Endothelial cell of umbilical vein (primary cell): ENCODE data around the gene CFAP300. TPM values are rescaled to one million over a fixed set of nuclear protein-coding genes. Genes with fewer than 3 reads are reported as not detected.

Source experiments
- BruUV-seq: library from RNA; stranded (reverse); fragments of 400-500 nt; replicated peaks from 2 replicates; lab custom pipeline; 2021; lab: Mats Ljungman, UMichigan
- CTCF ChIA-PET: fragments of 300-600, 350-600 bp; sonication (Branson Sonifier 250); formaldehyde crosslinking; loops from one replicate; lab custom pipeline; 2021; ENCODE audit warnings: antibody characterized with exemption, inconsistent platforms; lab: Charles Lee
- POLR2A ChIA-PET: fragments of 300-600, 350-600 bp; sonication (Branson Sonifier 250); formaldehyde crosslinking; loops from one replicate; lab custom pipeline; 2021; ENCODE audit warnings: antibody characterized with exemption, inconsistent platforms; lab: Charles Lee
- DNase-seq: peaks from one replicate; pipeline ENCODE4 v3.0.0-alpha.2; 2011; ENCODE audit warnings: low read depth, low spot score
- FAIRE-seq: peaks from 2 replicates; lab custom pipeline; 2011; peaks lifted over from hg19 to GRCh38; lab: Jason Lieb, UNC
- H2AFZ ChIP-seq: 2 replicates; pipeline ENCODE4 v1.6.0; 2012; ENCODE audit warnings: low read depth, low read length, control low read depth, inconsistent platforms
- H3K27ac ChIP-seq: 2 replicates; pipeline ENCODE4 v1.5.1; 2011; ENCODE audit warnings: low read depth, mild to moderate bottlenecking, control low read depth, low read length, moderate library complexity; ENCODE audit not compliant: insufficient read depth
- H3K27me3 ChIP-seq, 2 experiments: 2 replicates each; pipeline versions ENCODE4 v1.6.0 to v1.6.1; 2011; ENCODE audit warnings: low read length in 2 of 2, mixed read lengths in 1 of 2; ENCODE audit not compliant: control insufficient read depth in 2 of 2, insufficient read depth in 2 of 2
- H3K36me3 ChIP-seq, 2 experiments: 2 replicates in 1 of 2; 3 replicates in 1 of 2; pipeline ENCODE4 v1.5.1; 2011; ENCODE audit warnings: low read length in 2 of 2, mild to moderate bottlenecking in 1 of 2, moderate library complexity in 1 of 2; ENCODE audit not compliant: control insufficient read depth in 2 of 2, insufficient read depth in 2 of 2; ENCODE audit errors: extremely low read depth in 1 of 2
- H3K4me1 ChIP-seq: 3 replicates; pipeline ENCODE4 v1.5.1; 2011; ENCODE audit warnings: mild to moderate bottlenecking, low read length; ENCODE audit not compliant: control insufficient read depth, insufficient read depth; ENCODE audit errors: extremely low read depth
- H3K4me2 ChIP-seq: 2 replicates; pipeline ENCODE4 v1.6.1; 2011; ENCODE audit warnings: low read length, control low read depth, mixed read lengths; ENCODE audit not compliant: insufficient read depth
- H3K4me3 ChIP-seq, 3 experiments: fragments of 200-600 bp in 1 of 3; sonication (generic), shearing (Covaris generic) in 1 of 3; replicated peaks in 1 of 3; 2 replicates each; pipeline ENCODE4 v1.5.1; 2011 to 2016; ENCODE audit warnings: control low read depth in 3 of 3, low read length in 3 of 3, mild to moderate bottlenecking in 2 of 3, inconsistent platforms in 1 of 3, low read depth in 1 of 3, moderate library complexity in 1 of 3; ENCODE audit not compliant: insufficient read depth in 1 of 3
- H3K79me2 ChIP-seq: 2 replicates; pipeline ENCODE4 v1.6.0; 2012; ENCODE audit warnings: low read length, inconsistent platforms; ENCODE audit not compliant: control insufficient read depth, insufficient read depth
- H3K9ac ChIP-seq: replicated peaks from 2 replicates; pipeline ENCODE3; 2011; ENCODE audit warnings: low read length, control low read depth; ENCODE audit not compliant: insufficient read depth; ENCODE audit errors: extremely low read depth
- H3K9me1 ChIP-seq: replicated peaks from 3 replicates; pipeline ENCODE4 v1.6.0; 2011; ENCODE audit warnings: mild to moderate bottlenecking, low read length; ENCODE audit not compliant: control insufficient read depth, insufficient read depth; ENCODE audit errors: extremely low read depth
- H3K9me3 ChIP-seq: replicated peaks from 2 replicates; pipeline ENCODE4 v1.5.1; 2012; ENCODE audit warnings: low read length, inconsistent platforms; ENCODE audit not compliant: control insufficient read depth, insufficient read depth
- H4K20me1 ChIP-seq: replicated peaks from 2 replicates; pipeline ENCODE3; 2011; ENCODE audit warnings: mild to moderate bottlenecking, low read length; ENCODE audit not compliant: control insufficient read depth, insufficient read depth; ENCODE audit errors: extremely low read depth
- FOS ChIP-seq: IDR thresholded peaks from 2 replicates; pipeline ENCODE4 v1.6.1; 2011; ENCODE audit warnings: mild to moderate bottlenecking, low read length, moderate library complexity, borderline replicate concordance; ENCODE audit not compliant: insufficient read depth
- JUN ChIP-seq: IDR thresholded peaks from 2 replicates; pipeline ENCODE4 v1.6.1; 2011; ENCODE audit warnings: borderline replicate concordance, low read depth; ENCODE audit not compliant: insufficient read length, insufficient read depth
- MYC ChIP-seq: IDR thresholded peaks from one replicate; pipeline ENCODE4 v1.6.1; 2011; ENCODE audit warnings: mild to moderate bottlenecking, low read depth, low read length
- POLR2A ChIP-seq: IDR thresholded peaks from 2 replicates; pipeline ENCODE4 v1.6.1; 2012; ENCODE audit warnings: low read depth, mild to moderate bottlenecking, control low read depth, low read length
- POLR2AphosphoS5 ChIP-seq: IDR thresholded peaks from 2 replicates; pipeline ENCODE4 v1.6.1; 2012; ENCODE audit warnings: low read depth, mild to moderate bottlenecking, control low read depth, low read length, moderate library complexity; ENCODE audit not compliant: insufficient read depth
- dilution Hi-C: fragments of 300-500 bp; cut with MboI; formaldehyde crosslinking; loops from one replicate; pipeline ENCODE4 v1.15.0; 2019; ENCODE audit warnings: low sequenced_read_pairs; ENCODE audit not compliant: extremely low pct_ligation_motif_present
- intact Hi-C: fragments of 100-400 bp; cut with micrococcal nuclease; formaldehyde crosslinking; loops from one replicate; pipeline ENCODE4 v1.10.0; 2022
- polyA plus RNA-seq, 4 experiments: library from polyadenylated mRNA; depleted of rRNA in 3 of 4; stranded (reverse) in 3 of 4; unstranded in 1 of 4; fragments of >200 nt; gene quantifications; 2 replicates each; pipeline versions ENCODE4 v1.2.1 to v1.2.3, GENCODE V29; 2011 to 2012; ENCODE audit warnings: missing spikeins in 1 of 4
- total RNA-seq: library from RNA; stranded (reverse); gene quantifications from 2 replicates; pipeline ENCODE4 v1.2.3, GENCODE V29; 2021
- TF ChIP-seq, protein P1 (sequence below), 2 donors: IDR thresholded peaks; 1 replicate in 1 of 2; 2 replicates in 1 of 2; pipeline ENCODE4 v1.5.1; 2011; ENCODE audit warnings: low read length in 2 of 2, mild to moderate bottlenecking in 2 of 2, moderate library complexity in 2 of 2, control low read depth in 1 of 2, inconsistent platforms in 1 of 2, low read depth in 1 of 2; ENCODE audit not compliant: insufficient read depth in 1 of 2; ENCODE audit errors: extremely low read depth in 1 of 2

The CFAP300 gene
- total and polyA plus RNA-seq, 2 donors (not counting 3 experiments of a cell fraction or from before 2014, with no cell fraction given), result 0.07 TPM; not detected in 1

DNA sequence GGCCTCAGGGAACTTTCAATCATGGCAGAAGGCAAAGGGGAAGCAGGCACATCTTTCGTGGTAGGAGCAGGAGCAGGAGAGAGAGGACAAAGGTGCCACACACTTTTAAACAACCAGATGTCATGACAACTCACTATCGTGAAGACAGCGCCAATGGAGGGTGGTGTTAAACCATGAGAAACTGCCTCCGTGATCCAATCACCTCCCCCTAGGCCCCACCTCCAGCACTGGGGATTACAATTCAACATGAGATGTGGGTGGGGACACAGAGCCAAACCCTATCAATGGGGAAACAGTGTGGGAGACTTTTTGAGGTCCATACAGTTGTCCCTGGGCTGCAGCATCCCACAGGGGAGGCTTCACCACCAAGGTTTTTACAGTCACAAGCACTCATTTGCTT lies 41.9 kb upstream of the CFAP300 start:
- Histone ChIP-seq H3K27ac (no peak overlapping the region), H3K4me1 (peaks cover 4% of the 10 kb centered on the region), H2AFZ (no peak overlapping the region), H3K36me3 (no peaks in the 10 kb centered on the region), H3K4me2 (no peak overlapping the region), H3K9me1 (no peaks in the 10 kb centered on the region), H3K27me3 (no peaks in the 10 kb centered on the region), H3K9me3 (no peaks in the 10 kb centered on the region), H3K79me2 (no peaks in the 10 kb centered on the region), H3K4me3 (no peak overlapping the region), H3K9ac (no peak overlapping the region), H4K20me1 (no peaks in the 10 kb centered on the region)
- dilution Hi-C loops (no loop called here), intact Hi-C loops (no loop called here)
- no peak for DNase-seq
- TF ChIP-seq, protein P1, sequence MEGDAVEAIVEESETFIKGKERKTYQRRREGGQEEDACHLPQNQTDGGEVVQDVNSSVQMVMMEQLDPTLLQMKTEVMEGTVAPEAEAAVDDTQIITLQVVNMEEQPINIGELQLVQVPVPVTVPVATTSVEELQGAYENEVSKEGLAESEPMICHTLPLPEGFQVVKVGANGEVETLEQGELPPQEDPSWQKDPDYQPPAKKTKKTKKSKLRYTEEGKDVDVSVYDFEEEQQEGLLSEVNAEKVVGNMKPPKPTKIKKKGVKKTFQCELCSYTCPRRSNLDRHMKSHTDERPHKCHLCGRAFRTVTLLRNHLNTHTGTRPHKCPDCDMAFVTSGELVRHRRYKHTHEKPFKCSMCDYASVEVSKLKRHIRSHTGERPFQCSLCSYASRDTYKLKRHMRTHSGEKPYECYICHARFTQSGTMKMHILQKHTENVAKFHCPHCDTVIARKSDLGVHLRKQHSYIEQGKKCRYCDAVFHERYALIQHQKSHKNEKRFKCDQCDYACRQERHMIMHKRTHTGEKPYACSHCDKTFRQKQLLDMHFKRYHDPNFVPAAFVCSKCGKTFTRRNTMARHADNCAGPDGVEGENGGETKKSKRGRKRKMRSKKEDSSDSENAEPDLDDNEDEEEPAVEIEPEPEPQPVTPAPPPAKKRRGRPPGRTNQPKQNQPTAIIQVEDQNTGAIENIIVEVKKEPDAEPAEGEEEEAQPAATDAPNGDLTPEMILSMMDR (IDR thresholded peaks at IDR 0.05; ENCODE audit: extremely low read depth in 1 of 2, insufficient read depth in 1 of 2, low read depth in 1 of 2, low read length in 2 of 2), result no peak
- no peak for TF ChIP-seq JUN
- POLR2A ChIA-PET, result no interaction called here
- BruUV-seq, result no TSS peak
- CTCF ChIA-PET, result interaction anchor here (1.5 to 16.0 kb wide), 2 partner anchors 125 to 142 kb away, joined by 5 to 621 read pairs; no protein-coding TSS in a partner anchor
- FAIRE-seq, result no peak

DNA sequence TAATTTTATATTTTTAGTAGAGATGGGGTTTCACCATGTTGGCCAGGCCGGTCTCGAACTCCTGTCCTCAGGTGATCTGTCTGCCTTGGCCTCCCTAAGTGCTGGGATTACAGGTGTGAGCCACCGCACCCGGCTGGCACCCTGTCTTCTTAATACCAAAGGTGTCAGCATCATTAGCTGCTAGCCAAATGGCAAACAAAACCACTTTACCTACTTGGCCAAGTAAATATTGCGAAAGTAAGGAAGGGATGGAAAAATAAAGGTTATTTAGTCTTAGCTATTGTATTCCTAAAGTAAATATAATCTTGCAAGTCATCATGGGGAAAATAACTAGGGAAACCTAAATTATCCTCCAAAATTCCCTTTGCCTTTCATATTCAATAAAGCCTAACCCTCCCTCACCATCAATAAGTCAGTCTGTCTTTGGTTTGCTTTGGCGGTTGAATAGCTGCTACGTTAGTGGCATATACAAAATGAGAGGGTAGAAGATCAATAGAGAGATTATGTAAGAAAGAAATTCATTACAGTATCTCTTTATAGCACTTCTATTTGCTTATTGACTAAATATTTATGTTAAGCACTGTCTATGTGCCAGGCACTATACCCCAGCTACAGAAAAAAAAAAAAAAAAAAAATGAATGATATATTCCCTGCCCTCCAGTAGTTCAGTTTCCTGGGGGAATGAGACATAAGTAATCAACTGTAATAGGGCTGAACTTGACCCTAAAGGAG lies 40.2 kb upstream of the CFAP300 start:
- POLR2A ChIA-PET, result interaction anchor here (0.6 to 1.6 kb wide), 2 partner anchors 146 to 185 kb away, joined by 5 to 10 read pairs; no protein-coding TSS in a partner anchor
- no peaks in the 10 kb centered on the region for H3K9me3 ChIP-seq
- no peak overlapping the region for H2AFZ ChIP-seq
- H3K36me3 ChIP-seq, result no peaks in the 10 kb centered on the region
- no peak for TF ChIP-seq JUN
- no peak for TF ChIP-seq POLR2A
- no peak for TF ChIP-seq MYC
- TF ChIP-seq, protein P1 (IDR thresholded peaks at IDR 0.05; ENCODE audit: extremely low read depth in 1 of 2, insufficient read depth in 1 of 2, low read depth in 1 of 2, low read length in 2 of 2), result no peak
- no peak for TF ChIP-seq FOS
- no peak for TF ChIP-seq POLR2AphosphoS5
- no peaks in the 10 kb centered on the region for H3K9me1 ChIP-seq
- no peak overlapping the region for H3K9ac ChIP-seq
- H3K4me3 ChIP-seq, result no peak overlapping the region
- H3K4me1 ChIP-seq, result peaks cover 15% of the 10 kb centered on the region
- no peaks in the 10 kb centered on the region for H4K20me1 ChIP-seq
- intact Hi-C loops, result loop anchor here (1.0 kb wide), 1 partner anchor 92 kb away; the partner anchor contains the start of gene CEP126
- no peaks in the 10 kb centered on the region for H3K79me2 ChIP-seq
- no peak overlapping the region for H3K4me2 ChIP-seq
- CTCF ChIA-PET, result interaction anchor here (0.6 to 16.0 kb wide), 41 partner anchors 10 to 1374 kb away, joined by 3 to 621 read pairs (median 4); partner anchors contain the start of genes ANGPTL5, CEP126 and CFAP300
- no TSS peak for BruUV-seq
- DNase-seq (no peak), FAIRE-seq (no peak)
- no peaks in the 10 kb centered on the region for H3K27me3 ChIP-seq
- H3K27ac ChIP-seq, result no peak overlapping the region
- dilution Hi-C loops, result no loop called here
